DND-41 (cell line): ENCODE measurements around the gene SEC22C.

Experiments used
- ATAC-seq: fragments of 200-7000 bp; cut with Tn5 transposase; 3 replicates; pipeline ENCODE4 v1.9.1; 2021; ENCODE audit warnings: low read depth; ENCODE audit not compliant: insufficient read depth
- DNase-seq: peaks from one replicate; pipeline ENCODE4 v3.0.0-alpha.2; 2020
- H2AFZ ChIP-seq: 2 replicates; pipeline ENCODE4 v1.6.0; 2012; ENCODE audit warnings: low read depth, low read length
- H3K27ac ChIP-seq: 2 replicates; pipeline ENCODE4 v1.5.1; 2012; ENCODE audit warnings: low read length, inconsistent platforms
- H3K27me3 ChIP-seq: fragments of 200-600 bp; sonication (generic); 2 replicates; pipeline ENCODE4 v1.6.0; 2012; ENCODE audit warnings: low read length, mild to moderate bottlenecking, inconsistent platforms; ENCODE audit not compliant: insufficient read depth, poor library complexity
- H3K36me3 ChIP-seq: 2 replicates; pipeline ENCODE4 v1.5.1; 2012; ENCODE audit warnings: low read length, inconsistent platforms; ENCODE audit not compliant: insufficient read depth
- H3K4me1 ChIP-seq: 2 replicates; pipeline ENCODE4 v1.5.1; 2012; ENCODE audit warnings: mild to moderate bottlenecking, low read length; ENCODE audit not compliant: insufficient read depth
- H3K4me2 ChIP-seq: 2 replicates; pipeline ENCODE4 v1.6.0; 2012; ENCODE audit warnings: mild to moderate bottlenecking, moderate library complexity, low read length, inconsistent platforms; ENCODE audit not compliant: insufficient read depth
- H3K4me3 ChIP-seq, 2 experiments: fragments of 200-600 bp in 1 of 2; shearing (Covaris generic) in 1 of 2; 2 replicates each; pipeline ENCODE4 v1.5.1; 2012 to 2016; ENCODE audit warnings: inconsistent platforms in 2 of 2, low read length in 2 of 2, mild to moderate bottlenecking in 2 of 2, low read depth in 1 of 2, moderate library complexity in 1 of 2
- H3K79me2 ChIP-seq: 2 replicates; pipeline ENCODE4 v1.6.0; 2012; ENCODE audit warnings: low read length, inconsistent platforms; ENCODE audit not compliant: insufficient read depth
- H3K9ac ChIP-seq: 2 replicates; pipeline ENCODE4 v1.6.0; 2012; ENCODE audit warnings: low read depth, mild to moderate bottlenecking, inconsistent platforms, low read length, moderate library complexity
- H3K9me3 ChIP-seq: 2 replicates; pipeline ENCODE4 v1.5.1; 2012; ENCODE audit warnings: low read length, moderate library complexity, mild to moderate bottlenecking, inconsistent platforms; ENCODE audit not compliant: insufficient read depth, severe bottlenecking
- H4K20me1 ChIP-seq: 2 replicates; pipeline ENCODE4 v1.6.0; 2012; ENCODE audit warnings: low read length; ENCODE audit not compliant: insufficient read depth
- EZH2 ChIP-seq: IDR thresholded peaks from 3 replicates; pipeline ENCODE4 v1.6.1; 2012; ENCODE audit warnings: borderline replicate concordance, low read depth, mild to moderate bottlenecking, moderate library complexity, low read length, inconsistent platforms; ENCODE audit not compliant: severe bottlenecking
- TF ChIP-seq, protein P1 (sequence below): IDR thresholded peaks from 2 replicates; pipeline ENCODE4 v1.5.1; 2012; ENCODE audit warnings: borderline replicate concordance, low read length, moderate library complexity, mild to moderate bottlenecking; ENCODE audit not compliant: poor library complexity, severe bottlenecking; ENCODE audit errors: extremely low read depth

Gene SEC22C

DNA sequence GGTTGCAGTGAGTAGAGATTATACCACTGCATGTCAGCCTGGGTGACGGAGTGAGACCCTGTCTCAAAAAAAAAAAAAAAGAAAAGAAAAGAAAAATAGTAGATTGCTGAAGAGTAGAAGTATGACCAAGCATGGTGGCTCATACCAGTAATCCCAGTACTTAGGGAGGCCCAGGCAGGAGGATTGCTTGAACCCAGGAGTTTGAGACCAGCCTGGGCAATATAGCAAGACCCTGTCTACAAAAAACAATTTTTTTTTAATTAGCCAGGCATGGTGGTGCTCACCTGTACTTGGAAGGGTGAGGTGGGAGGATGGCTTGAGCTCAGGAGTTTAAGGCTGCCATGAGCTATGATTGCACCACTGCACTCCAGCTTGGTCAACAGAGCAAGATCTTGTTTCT, 21.2 kb upstream of the SEC22C start:
- Histone ChIP-seq H3K4me2 (peak overlapping the region; percentile 67; the same call in 1 of the 2 replicates), H3K27ac (no peak overlapping the region), H3K9ac (no peak overlapping the region), H4K20me1 (peaks cover 36% of the 10 kb centered on the region; the same call in 1 of the 2 replicates), H3K4me3 (no peak overlapping the region), H3K79me2 (peaks cover 79% of the 10 kb centered on the region), H3K4me1 (peaks cover 33% of the 10 kb centered on the region), H3K36me3 (peaks cover 50% of the 10 kb centered on the region), H3K9me3 (peaks cover 9% of the 10 kb centered on the region), H3K27me3 (no peaks in the 10 kb centered on the region), H2AFZ (no peak overlapping the region)
- ATAC-seq (no peak), DNase-seq (no peak)
- TF ChIP-seq EZH2: no peak
- TF ChIP-seq, protein P1, sequence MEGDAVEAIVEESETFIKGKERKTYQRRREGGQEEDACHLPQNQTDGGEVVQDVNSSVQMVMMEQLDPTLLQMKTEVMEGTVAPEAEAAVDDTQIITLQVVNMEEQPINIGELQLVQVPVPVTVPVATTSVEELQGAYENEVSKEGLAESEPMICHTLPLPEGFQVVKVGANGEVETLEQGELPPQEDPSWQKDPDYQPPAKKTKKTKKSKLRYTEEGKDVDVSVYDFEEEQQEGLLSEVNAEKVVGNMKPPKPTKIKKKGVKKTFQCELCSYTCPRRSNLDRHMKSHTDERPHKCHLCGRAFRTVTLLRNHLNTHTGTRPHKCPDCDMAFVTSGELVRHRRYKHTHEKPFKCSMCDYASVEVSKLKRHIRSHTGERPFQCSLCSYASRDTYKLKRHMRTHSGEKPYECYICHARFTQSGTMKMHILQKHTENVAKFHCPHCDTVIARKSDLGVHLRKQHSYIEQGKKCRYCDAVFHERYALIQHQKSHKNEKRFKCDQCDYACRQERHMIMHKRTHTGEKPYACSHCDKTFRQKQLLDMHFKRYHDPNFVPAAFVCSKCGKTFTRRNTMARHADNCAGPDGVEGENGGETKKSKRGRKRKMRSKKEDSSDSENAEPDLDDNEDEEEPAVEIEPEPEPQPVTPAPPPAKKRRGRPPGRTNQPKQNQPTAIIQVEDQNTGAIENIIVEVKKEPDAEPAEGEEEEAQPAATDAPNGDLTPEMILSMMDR: no peak

DNA sequence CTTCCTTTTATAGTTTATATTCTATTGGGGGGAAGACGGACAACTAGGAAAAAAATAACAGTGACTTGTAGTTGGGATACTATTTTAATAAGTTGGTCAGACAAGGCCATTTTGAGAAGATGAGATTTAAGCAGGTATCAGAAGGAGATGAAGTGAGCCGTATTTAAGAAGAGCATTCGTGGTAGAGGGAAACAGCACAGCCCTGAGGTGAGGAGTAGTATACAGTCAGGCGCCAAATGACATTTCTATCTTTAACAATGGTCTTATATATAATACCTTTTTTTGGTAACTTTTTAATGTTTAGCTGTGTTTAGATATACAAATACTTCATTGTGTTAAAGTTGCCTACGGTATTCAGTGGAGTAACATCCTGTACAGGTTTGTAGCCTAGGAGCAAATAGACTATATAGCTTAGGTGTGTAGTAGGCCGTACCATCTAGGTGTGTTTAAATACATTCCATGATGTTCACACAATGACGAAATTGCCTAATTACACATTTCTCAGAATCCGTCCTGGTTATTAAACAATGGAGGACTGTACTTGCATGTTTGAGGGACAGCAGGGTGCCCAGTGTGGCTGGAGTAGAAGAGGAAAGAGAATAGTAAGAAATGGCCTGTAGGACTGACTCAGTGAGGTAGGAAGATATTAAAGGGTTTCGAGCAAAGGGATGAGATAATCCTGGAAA, 20.3 kb upstream of the SEC22C start:
- Histone ChIP-seq H3K4me2 (peak overlapping the region; percentile 67), H3K36me3 (peaks cover 42% of the 10 kb centered on the region), H3K9me3 (peaks cover 9% of the 10 kb centered on the region), H3K4me1 (peaks cover 30% of the 10 kb centered on the region), H3K4me3 (peak overlapping the region; percentile 63 to 76; a peak in 3 of 4 replicates), H2AFZ (no peak overlapping the region), H3K27me3 (no peaks in the 10 kb centered on the region), H3K79me2 (peaks cover 70% of the 10 kb centered on the region), H3K27ac (peak overlapping the region; percentile 2; the same call in 1 of the 2 replicates), H4K20me1 (peaks cover 29% of the 10 kb centered on the region; the same call in 1 of the 2 replicates), H3K9ac (peak overlapping the region; percentile 73)
- ATAC-seq: no peak
- no peak for TF ChIP-seq EZH2
- TF ChIP-seq, protein P1: peak; percentile 27
- no peak for DNase-seq

DNA sequence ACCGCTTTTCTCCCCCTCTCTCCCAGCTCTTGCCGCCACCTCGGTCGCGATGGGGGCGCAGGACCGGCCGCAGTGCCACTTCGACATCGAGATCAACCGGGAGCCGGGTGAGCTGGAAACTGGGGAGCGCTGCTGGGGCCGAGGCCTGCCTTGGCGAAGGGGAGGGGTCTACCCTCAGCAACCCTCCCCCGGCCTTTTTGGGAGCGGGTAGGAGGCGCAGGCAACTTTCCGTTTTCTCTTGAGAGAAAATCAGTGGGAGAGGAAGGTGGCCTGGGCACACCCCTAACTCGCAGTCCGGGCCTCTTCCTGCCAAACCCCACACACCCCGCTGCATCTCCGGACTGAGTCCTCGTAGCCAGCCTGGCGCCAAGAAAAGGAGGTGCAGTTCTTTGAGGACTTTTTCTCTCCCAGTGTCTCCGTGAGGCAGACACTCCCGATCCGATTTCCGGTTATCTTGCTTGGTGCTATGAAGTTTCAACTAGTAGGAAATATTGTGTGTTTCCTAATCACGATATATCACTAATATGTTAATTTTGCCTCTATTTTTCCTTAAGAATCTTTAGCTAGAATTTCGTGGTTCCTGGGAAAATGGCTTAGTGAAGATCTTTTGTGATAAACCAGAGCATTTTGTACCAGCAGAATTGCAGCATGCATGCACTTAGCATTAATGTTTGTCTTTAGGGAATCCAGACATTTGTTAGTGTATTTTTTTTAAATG, 19.4 kb upstream of the SEC22C start:
- Histone ChIP-seq H3K36me3 (peaks cover 41% of the 10 kb centered on the region), H3K27ac (peak overlapping the region; percentile 86), H3K4me2 (peak overlapping the region; percentile 67), H3K79me2 (peaks cover 60% of the 10 kb centered on the region), H3K27me3 (no peaks in the 10 kb centered on the region), H3K9ac (peak overlapping the region; percentile 73), H3K4me3 (peak overlapping the region; percentile 63 to 76), H3K4me1 (peaks cover 30% of the 10 kb centered on the region), H4K20me1 (peaks cover 21% of the 10 kb centered on the region; the same call in 1 of the 2 replicates), H3K9me3 (peaks cover 9% of the 10 kb centered on the region), H2AFZ (peak overlapping the region; percentile 83)
- no peak for TF ChIP-seq EZH2
- TF ChIP-seq, protein P1: peak; percentile 6
- DNase-seq (peak; percentile 73), ATAC-seq (peak; percentile 49)
